HG03066 (cell line): ENCODE data around the gene GATAD2B.
A peak's percentile ranks its signal among the peaks of the same experiment; 100 is the strongest.
"Not testable (repeated sequence)": the region's sequence is repeated elsewhere in the genome, so short reads cannot be mapped to it uniquely, and the experiment has no call there.

ENCODE experiments used
- ATAC-seq: cut with Tn5 transposase; IDR thresholded peaks from one replicate; pipeline ENCODE4 v1.9.1; 2021; ENCODE audit warnings: low read depth; ENCODE audit not compliant: unreplicated experiment

The GATAD2B gene

GRCh38 chr1:153932156-153933131, 9.7 kb upstream of the GATAD2B start:
- no peak for ATAC-seq

GRCh38 chr1:153929981-153930948, 7.5 kb upstream of the GATAD2B start:
- no peak for ATAC-seq

- ATAC-seq, result no peak
Measured at GRCh38 chr1:153929426-153929825, 6.7 kb upstream of the GATAD2B start.

GRCh38 chr1:153928791-153929341, 6.1 kb upstream of the GATAD2B start:
- ATAC-seq, result no peak

GRCh38 chr1:153928245-153928644, 5.5 kb upstream of the GATAD2B start:
- no peak for ATAC-seq

- ATAC-seq, result no peak
Measured at GRCh38 chr1:153926405-153926804, 3.6 kb upstream of the GATAD2B start.

- peak; percentile 19 for ATAC-seq
Measured at GRCh38 chr1:153922076-153922971, 448 bp downstream of the GATAD2B start.

GRCh38 chr1:153921803-153922075, 1.0 kb downstream of the GATAD2B start:
- ATAC-seq, result no peak

GRCh38 chr1:153921080-153921802, 1.5 kb downstream of the GATAD2B start:
- no peak for ATAC-seq

- no peak for ATAC-seq
Measured at GRCh38 chr1:153919876-153920852, 2.6 kb downstream of the GATAD2B start.

- no peak for ATAC-seq
Measured at GRCh38 chr1:153916297-153916696, 6.5 kb downstream of the GATAD2B start.

- no peak for ATAC-seq
Measured at GRCh38 chr1:153912349-153912748, 10.4 kb downstream of the GATAD2B start.

- ATAC-seq, result not testable (repeated sequence)
Measured at GRCh38 chr1:153910560-153910959, 12.2 kb downstream of the GATAD2B start.

GRCh38 chr1:153908071-153908470, 14.7 kb downstream of the GATAD2B start:
- no peak for ATAC-seq

GRCh38 chr1:153907134-153907533, 15.6 kb downstream of the GATAD2B start:
- no peak for ATAC-seq

GRCh38 chr1:153906396-153906795, 16.4 kb downstream of the GATAD2B start:
- no peak for ATAC-seq

- ATAC-seq, result not testable (repeated sequence)
Measured at GRCh38 chr1:153905908-153906307, 16.9 kb downstream of the GATAD2B start.

GRCh38 chr1:153903841-153904455, 18.8 kb downstream of the GATAD2B start:
- ATAC-seq, result no peak
